Astrocyte of the cerebellum (primary cell): ENCODE data around the gene MRPS18B.
A peak's percentile ranks its signal among the peaks of the same experiment; 100 is the strongest.

Experiments used
- DNase-seq: peaks from one replicate; pipeline ENCODE4 v3.0.0-alpha.2; 2011; ENCODE audit warnings: low read depth
- H3K4me3 ChIP-seq: 2 replicates; pipeline ENCODE4 v1.5.1; 2011; ENCODE audit warnings: mild to moderate bottlenecking, low read depth, low read length, moderate library complexity
- in situ Hi-C: cut with HindIII; loops from 2 replicates; pipeline ENCODE4 v1.10.0; 2017; ENCODE audit warnings: low sequenced_read_pairs
- TF ChIP-seq, protein P1 (sequence below): IDR thresholded peaks from 2 replicates; pipeline ENCODE4 v1.5.1; 2012; ENCODE audit warnings: low read length, low read depth, moderate library complexity, mild to moderate bottlenecking; ENCODE audit errors: missing control alignments

Gene MRPS18B

DNA sequence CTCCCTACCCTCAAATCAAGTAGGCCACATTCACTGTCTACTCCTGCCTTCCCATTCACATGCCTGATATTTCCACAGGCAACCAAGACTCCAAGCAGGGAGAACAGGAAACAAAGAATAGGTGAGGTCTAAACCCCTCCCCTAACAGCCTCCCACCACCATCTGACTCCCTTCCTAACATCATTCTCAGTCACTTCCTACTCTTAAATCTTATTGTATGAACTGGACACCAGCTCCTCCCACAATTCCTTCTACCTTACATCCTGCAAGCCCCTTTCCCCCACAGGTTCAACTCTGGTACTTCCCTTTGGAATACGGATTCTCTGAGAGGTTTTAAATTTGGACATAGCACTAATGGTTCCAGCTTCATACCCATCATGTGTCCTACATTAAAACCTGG, 28.3 kb downstream of the MRPS18B start:
- no peak overlapping the region for H3K4me3 ChIP-seq
- in situ Hi-C loops, result no loop called here
- DNase-seq, result no peak
- TF ChIP-seq, protein P1, sequence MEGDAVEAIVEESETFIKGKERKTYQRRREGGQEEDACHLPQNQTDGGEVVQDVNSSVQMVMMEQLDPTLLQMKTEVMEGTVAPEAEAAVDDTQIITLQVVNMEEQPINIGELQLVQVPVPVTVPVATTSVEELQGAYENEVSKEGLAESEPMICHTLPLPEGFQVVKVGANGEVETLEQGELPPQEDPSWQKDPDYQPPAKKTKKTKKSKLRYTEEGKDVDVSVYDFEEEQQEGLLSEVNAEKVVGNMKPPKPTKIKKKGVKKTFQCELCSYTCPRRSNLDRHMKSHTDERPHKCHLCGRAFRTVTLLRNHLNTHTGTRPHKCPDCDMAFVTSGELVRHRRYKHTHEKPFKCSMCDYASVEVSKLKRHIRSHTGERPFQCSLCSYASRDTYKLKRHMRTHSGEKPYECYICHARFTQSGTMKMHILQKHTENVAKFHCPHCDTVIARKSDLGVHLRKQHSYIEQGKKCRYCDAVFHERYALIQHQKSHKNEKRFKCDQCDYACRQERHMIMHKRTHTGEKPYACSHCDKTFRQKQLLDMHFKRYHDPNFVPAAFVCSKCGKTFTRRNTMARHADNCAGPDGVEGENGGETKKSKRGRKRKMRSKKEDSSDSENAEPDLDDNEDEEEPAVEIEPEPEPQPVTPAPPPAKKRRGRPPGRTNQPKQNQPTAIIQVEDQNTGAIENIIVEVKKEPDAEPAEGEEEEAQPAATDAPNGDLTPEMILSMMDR, result no peak

DNA sequence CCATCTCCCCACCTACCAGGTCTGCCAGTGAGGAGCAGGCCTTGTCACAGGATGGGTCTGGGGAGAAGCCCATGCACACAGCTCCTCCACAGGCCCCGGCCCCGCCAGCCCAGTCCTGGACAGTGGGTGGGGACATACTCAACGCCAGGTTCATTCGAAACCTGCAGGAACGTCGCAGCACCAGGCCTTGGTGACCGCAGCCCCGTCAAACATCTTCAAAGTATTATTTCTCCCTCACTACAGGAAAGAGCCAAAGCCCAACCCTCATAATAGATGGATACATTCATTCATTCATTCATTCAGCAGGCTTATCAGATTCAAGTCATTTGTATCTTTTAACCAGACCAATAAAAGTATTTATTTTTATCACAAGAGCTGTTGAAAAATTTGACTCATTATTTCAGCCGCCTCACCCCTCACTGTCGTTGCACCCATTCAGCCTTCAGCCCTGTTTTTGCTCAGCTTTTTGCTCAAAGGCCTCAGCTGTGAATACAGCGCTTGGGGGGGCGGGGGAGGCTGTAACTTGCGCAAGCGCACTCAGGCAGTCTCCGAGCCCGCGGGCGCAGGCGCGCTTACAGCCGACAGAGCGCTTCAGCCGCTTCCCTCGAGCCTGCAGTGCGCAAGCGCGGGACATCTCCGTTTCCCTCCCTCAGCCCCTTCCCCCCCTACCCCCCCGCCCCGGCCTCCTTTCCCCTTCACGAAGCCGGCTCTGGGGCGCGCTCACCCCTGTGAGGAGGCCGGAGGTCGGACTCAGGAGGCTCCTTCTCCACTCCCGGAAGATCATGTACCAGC, 29.0 kb downstream of the MRPS18B start, which contains the start of gene C6orf136:
Gene C6orf136 (plus strand): TSS at position 684 of the 792 bp plus-strand sequence. CDS start 99 bp downstream, at position 783.
- TF ChIP-seq, protein P1, result no peak

GRCh38 chr6:30647242-30648116, 29.8 kb downstream of the MRPS18B start:
- TF ChIP-seq, protein P1, result no peak
- in situ Hi-C loops, result no loop called here
- DNase-seq, result no peak
- H3K4me3 ChIP-seq, result peak overlapping the region; percentile 95

More for the DNA sequence above, 29.0 kb downstream of the MRPS18B start, which contains the start of gene C6orf136:
- in situ Hi-C loops, result no loop called here
- DNase-seq, result peak; percentile 81
- H3K4me3 ChIP-seq, result peak within 1 kb of the TSS; percentile 95

GRCh38 chr6:30651143-30651542, 33.5 kb downstream of the MRPS18B start:
- DNase-seq, result no peak
- in situ Hi-C loops, result no loop called here
- H3K4me3 ChIP-seq, result no peak overlapping the region
- TF ChIP-seq, protein P1, result no peak

DNA sequence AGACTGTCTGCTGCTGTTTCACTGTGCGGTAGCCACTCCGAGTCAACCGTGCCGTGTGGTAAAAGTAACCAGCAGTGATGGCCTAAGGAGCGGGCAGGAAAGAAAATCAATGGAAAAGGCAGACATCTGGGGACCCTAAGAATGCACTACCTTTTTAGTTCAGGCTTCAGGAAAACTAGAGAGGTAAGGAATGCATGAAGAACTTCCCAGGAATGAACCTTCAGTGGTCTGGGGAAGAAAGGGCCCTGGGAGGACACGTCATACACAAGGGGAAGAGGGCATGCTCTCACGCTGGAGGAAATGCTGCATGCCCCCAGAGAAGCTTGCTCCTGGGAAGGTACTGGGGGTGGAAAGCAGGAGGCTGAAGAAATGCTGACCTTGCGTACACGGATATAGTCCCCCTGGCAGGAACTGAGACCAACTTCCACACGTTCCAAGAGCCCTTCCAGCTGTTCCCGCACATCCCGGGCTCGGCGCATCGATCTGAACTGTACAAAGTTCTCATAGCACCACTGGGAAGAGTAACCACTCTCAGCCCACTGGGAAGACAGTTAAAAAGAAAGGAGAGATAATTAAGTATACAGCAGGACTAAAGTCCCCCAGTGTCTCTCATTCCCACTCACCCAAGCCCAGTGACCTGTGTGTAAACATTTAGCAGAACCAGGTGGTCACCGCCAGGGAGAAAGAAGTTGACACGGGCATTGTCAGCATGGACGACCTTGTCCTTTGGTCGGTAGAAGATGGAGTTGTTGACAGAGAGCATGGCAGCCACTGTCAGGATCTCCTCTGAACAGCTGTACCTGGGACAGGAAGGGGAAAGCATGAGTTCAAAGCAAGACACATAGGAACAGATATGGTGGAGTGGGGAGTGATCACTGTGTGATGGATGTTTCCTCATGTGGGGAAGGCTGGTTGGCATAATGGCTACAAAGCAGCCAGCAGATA, 37.4 kb downstream of the MRPS18B start:
- TF ChIP-seq, protein P1, result no peak
- DNase-seq, result no peak
- no peak overlapping the region for H3K4me3 ChIP-seq
- in situ Hi-C loops, result no loop called here

GRCh38 chr6:30655743-30656094, 38.1 kb downstream of the MRPS18B start:
- no peak overlapping the region for H3K4me3 ChIP-seq
- no peak for DNase-seq
- TF ChIP-seq, protein P1, result no peak
- in situ Hi-C loops, result no loop called here
